HCT116 (cell line): Measurements from ENCODE around the gene CSTF3. TPM values are rescaled to one million over a fixed set of nuclear protein-coding genes. Genes with fewer than 3 reads are reported as not detected.

Experiments
- ATAC-seq: fragments of 200-7000 bp; cut with Tn5 transposase; 2 replicates; pipeline ENCODE4 v1.9.1; 2020; ENCODE audit warnings: mild to moderate bottlenecking, moderate library complexity
- BruUV-seq: library from RNA; stranded (reverse); fragments of 400-500 nt; replicated peaks from 2 replicates; lab custom pipeline; 2021; lab: Mats Ljungman, UMichigan
- CTCF ChIA-PET: fragments of 300-600 bp; sonication (Branson Sonifier 250); formaldehyde crosslinking; loops from one replicate; lab custom pipeline; 2021; ENCODE audit warnings: antibody characterized with exemption; lab: Charles Lee
- POLR2A ChIA-PET: fragments of 300-600, 350-600 bp; sonication (Branson Sonifier 250); formaldehyde crosslinking; loops from one replicate; lab custom pipeline; 2021; ENCODE audit warnings: antibody characterized with exemption; lab: Charles Lee
- RAD21 ChIA-PET, 2 experiments: fragments of 300-600 bp; sonication (Branson Sonifier 250); formaldehyde crosslinking; loops; one replicate each; lab custom pipeline; 2023; ENCODE audit warnings: low total read pairs in 2 of 2; ENCODE audit not compliant: uncharacterized antibody in 2 of 2, unreplicated experiment in 2 of 2, low non-redundant PET in 1 of 2; lab: Charles Lee
- DNase-seq: peaks from one replicate; pipeline ENCODE4 v3.0.0-alpha.2; 2010; ENCODE audit warnings: low read depth, low spot score
- H2AFZ ChIP-seq: fragments of 200-600 bp; shearing (Covaris generic), sonication (generic); 2 replicates; pipeline ENCODE4 v1.6.1; 2017; ENCODE audit warnings: low read depth, mixed run types, mixed read lengths, antibody characterized with exemption, low read length; ENCODE audit not compliant: poor library complexity, severe bottlenecking
- H3K27ac ChIP-seq: 2 replicates; pipeline ENCODE4 v1.5.1; 2012; ENCODE audit warnings: low read depth, low read length
- H3K27me3 ChIP-seq: fragments of 200-600 bp; sonication (generic); 2 replicates; pipeline ENCODE4 v1.6.1; 2016; ENCODE audit warnings: mixed run types, low read length, mixed read lengths; ENCODE audit not compliant: insufficient read depth
- H3K36me3 ChIP-seq, 2 experiments: fragments of 200-500 bp in 1 of 2; fragments of 200-600 bp in 1 of 2; sonication (Bioruptor generic) in 1 of 2; sonication (generic) in 1 of 2; 2 replicates each; pipeline versions ENCODE4 v1.5.1 to v1.6.1; 2014 to 2016; ENCODE audit warnings: low read length in 2 of 2, inconsistent platforms in 1 of 2, mixed read lengths in 1 of 2, mixed run types in 1 of 2; ENCODE audit not compliant: insufficient read depth in 2 of 2, control insufficient read depth in 1 of 2
- H3K4me1 ChIP-seq, 2 experiments: fragments of 200-600 bp in 1 of 2; sonication (generic) in 1 of 2; 2 replicates each; pipeline versions ENCODE4 v1.5.1 to v1.6.1; 2012 to 2017; ENCODE audit warnings: low read length in 2 of 2, inconsistent platforms in 1 of 2, mild to moderate bottlenecking in 1 of 2, mixed read lengths in 1 of 2, mixed run types in 1 of 2, moderate library complexity in 1 of 2; ENCODE audit not compliant: insufficient read depth in 2 of 2, control insufficient read depth in 1 of 2
- H3K4me2 ChIP-seq: fragments of 200-600 bp; sonication (generic); 2 replicates; pipeline ENCODE4 v1.6.1; 2017; ENCODE audit warnings: mixed run types, low read length, mixed read lengths
- H3K4me3 ChIP-seq, 2 experiments: fragments of 200-600 bp in 1 of 2; sonication (generic) in 1 of 2; replicated peaks in 1 of 2; 2 replicates each; pipeline ENCODE4 v1.5.1; 2011 to 2016; ENCODE audit warnings: low read length in 2 of 2, control low read depth in 1 of 2, low read depth in 1 of 2, mild to moderate bottlenecking in 1 of 2, mixed read lengths in 1 of 2, mixed run types in 1 of 2
- H3K79me2 ChIP-seq: fragments of 200-600 bp; sonication (generic); 2 replicates; pipeline ENCODE4 v1.6.1; 2017; ENCODE audit warnings: mild to moderate bottlenecking, mixed run types, low read length, moderate library complexity, mixed read lengths; ENCODE audit not compliant: insufficient read depth
- H3K9ac ChIP-seq: fragments of 200-600 bp; sonication (generic); 2 replicates; pipeline ENCODE4 v1.6.1; 2016; ENCODE audit warnings: low read length, mixed read lengths
- H3K9me2 ChIP-seq: fragments of 200-600 bp; sonication (generic), shearing (Covaris generic); 2 replicates; pipeline ENCODE4 v1.6.1; 2017; ENCODE audit warnings: mixed run types, mild to moderate bottlenecking, moderate library complexity; ENCODE audit not compliant: insufficient read depth
- H3K9me3 ChIP-seq, 2 experiments: fragments of 200-500 bp in 1 of 2; fragments of 200-600 bp in 1 of 2; sonication (Bioruptor generic) in 1 of 2; sonication (generic) in 1 of 2; 2 replicates each; pipeline ENCODE4 v1.6.1; 2014 to 2017; ENCODE audit warnings: low read length in 2 of 2, mixed read lengths in 2 of 2, inconsistent platforms in 1 of 2, low read depth in 1 of 2, mild to moderate bottlenecking in 1 of 2, mixed run types in 1 of 2, moderate library complexity in 1 of 2; ENCODE audit not compliant: control insufficient read depth in 1 of 2, insufficient read depth in 1 of 2
- H4K20me1 ChIP-seq: fragments of 200-600 bp; sonication (generic), shearing (Covaris generic); 2 replicates; pipeline ENCODE4 v1.6.1; 2017; ENCODE audit warnings: mixed run types, mild to moderate bottlenecking, moderate library complexity; ENCODE audit not compliant: insufficient read depth
- ATF3 ChIP-seq: IDR thresholded peaks from 2 replicates; pipeline ENCODE4 v1.6.1; 2012
- CBX3 ChIP-seq: IDR thresholded peaks from 2 replicates; pipeline ENCODE4 v1.6.1; 2012; ENCODE audit warnings: low read depth
- CTCF ChIP-seq, 3 experiments: fragments of 200-600 bp in 1 of 3; sonication (generic) in 1 of 3; IDR thresholded peaks in 2 of 3; conservative IDR thresholded peaks in 1 of 3; 2 replicates each; pipeline ENCODE4 v1.5.1; 2012 to 2017; ENCODE audit warnings: low read depth in 2 of 3, low read length in 2 of 3, antibody characterized with exemption in 1 of 3, borderline replicate concordance in 1 of 3, control low read depth in 1 of 3, mild to moderate bottlenecking in 1 of 3, mixed read lengths in 1 of 3, mixed run types in 1 of 3, moderate library complexity in 1 of 3; ENCODE audit not compliant: insufficient read depth in 1 of 3
- EGR1 ChIP-seq: IDR thresholded peaks from 2 replicates; pipeline ENCODE4 v1.6.1; 2012; ENCODE audit warnings: low read depth
- ELF1 ChIP-seq: IDR thresholded peaks from 2 replicates; pipeline ENCODE4 v1.6.1; 2012; ENCODE audit warnings: low read depth, borderline replicate concordance
- FOSL1 ChIP-seq: IDR thresholded peaks from 2 replicates; pipeline ENCODE4 v1.6.1; 2012; ENCODE audit warnings: low read depth
- JUND ChIP-seq: IDR thresholded peaks from 2 replicates; pipeline ENCODE4 v1.6.1; 2012
- POLR2AphosphoS5 ChIP-seq: IDR thresholded peaks from 2 replicates; pipeline ENCODE4 v1.6.1; 2011; ENCODE audit warnings: mild to moderate bottlenecking, low read depth, low read length, moderate library complexity
- RAD21 ChIP-seq: IDR thresholded peaks from 2 replicates; pipeline ENCODE4 v1.6.1; 2012; ENCODE audit warnings: low read depth, mild to moderate bottlenecking
- REST ChIP-seq: IDR thresholded peaks from 2 replicates; pipeline ENCODE4 v1.6.1; 2012; ENCODE audit warnings: low read depth
- SRF ChIP-seq: IDR thresholded peaks from 2 replicates; pipeline ENCODE4 v1.6.1; 2012; ENCODE audit warnings: low read depth
- TCF7L2 ChIP-seq: IDR thresholded peaks from 2 replicates; pipeline ENCODE4 v1.7.0; 2011; ENCODE audit warnings: borderline replicate concordance, inconsistent platforms; ENCODE audit not compliant: insufficient read depth, insufficient read length; ENCODE audit errors: extremely low read depth
- ZBTB33 ChIP-seq: IDR thresholded peaks from 2 replicates; pipeline ENCODE4 v1.6.1; 2011; ENCODE audit warnings: mild to moderate bottlenecking, low read length, moderate library complexity; ENCODE audit not compliant: insufficient replicate concordance; ENCODE audit errors: extremely low read depth
- ZFX ChIP-seq: fragments of 450-650 bp; IDR thresholded peaks from 2 replicates; pipeline ENCODE4 v1.6.1; 2017
- intact Hi-C: fragments of 100-400 bp; cut with micrococcal nuclease; formaldehyde crosslinking; loops from 2 replicates; pipeline ENCODE4 v1.10.0; 2022
- total RNA-seq: library from RNA; stranded (reverse); gene quantifications from one replicate; pipeline ENCODE4 v1.2.1, GENCODE V29; 2021; ENCODE audit not compliant: unreplicated experiment

CSTF3 gene
- total RNA-seq, 1 experiment from 2014 or later, result 39.3 TPM

GRCh38 chr11:33043221-33043830, 118.0 kb downstream of the CSTF3 start (continued):
- no peak for TF ChIP-seq CBX3
- no peak for TF ChIP-seq ZBTB33
- TF ChIP-seq ELF1, result no peak

GRCh38 chr11:33040862-33041453, 120.3 kb downstream of the CSTF3 start:
- DNase-seq, result no peak
- Histone ChIP-seq H3K4me3 (peak overlapping the region in 1 of 2 experiments; percentile 75; a peak in 2 of 4 replicates), H3K4me2 (peak overlapping the region; percentile 87), H3K9me3 (no peaks in the 10 kb centered on the region), H3K27ac (no peak overlapping the region), H2AFZ (no peak overlapping the region), H3K36me3 (no peaks in the 10 kb centered on the region), H3K9me2 (no peaks in the 10 kb centered on the region), H3K4me1 (peaks cover 9 to 34% of the 10 kb centered on the region in 2 experiments), H3K79me2 (no peaks in the 10 kb centered on the region), H3K9ac (0 out of 2 replicates have a peak overlapping the region, but pooled peaks have one; percentile 74), H4K20me1 (no peaks in the 10 kb centered on the region), H3K27me3 (no peaks in the 10 kb centered on the region)
- TSS peak; percentile 42 for BruUV-seq
- ChIA-PET POLR2A (no interaction called here), CTCF (no interaction called here), RAD21 (no interaction called here)
- ATAC-seq, result no peak
- TF ChIP-seq POLR2AphosphoS5, result no peak
- no peak for TF ChIP-seq ELF1
- no peak for TF ChIP-seq JUND
- no peak for TF ChIP-seq SRF
- TF ChIP-seq REST, result no peak
- no peak for TF ChIP-seq ZFX
- TF ChIP-seq CTCF (IDR thresholded peaks at IDR 0.05 in 2 of 3, conservative IDR thresholded peaks at IDR 0.05 in 1 of 3; ENCODE audit: borderline replicate concordance in 1 of 3, insufficient read depth in 1 of 3, low read depth in 2 of 3, low read length in 2 of 3), result no peak
- TF ChIP-seq TCF7L2, result no peak
- TF ChIP-seq ATF3, result no peak
- TF ChIP-seq EGR1, result no peak
- TF ChIP-seq FOSL1, result no peak
- no peak for TF ChIP-seq RAD21
- intact Hi-C loops, result no loop called here
